HG02642 (cell line): ENCODE measurements around the gene PRR23C.
"Not testable (repeated sequence)": the region's sequence is repeated elsewhere in the genome, so short reads cannot be mapped to it uniquely, and the experiment has no call there.

Source experiments
- ATAC-seq: cut with Tn5 transposase; IDR thresholded peaks from one replicate; pipeline ENCODE4 v1.9.1; 2021; ENCODE audit warnings: mild to moderate bottlenecking; ENCODE audit not compliant: unreplicated experiment, poor library complexity

Gene PRR23C

DNA sequence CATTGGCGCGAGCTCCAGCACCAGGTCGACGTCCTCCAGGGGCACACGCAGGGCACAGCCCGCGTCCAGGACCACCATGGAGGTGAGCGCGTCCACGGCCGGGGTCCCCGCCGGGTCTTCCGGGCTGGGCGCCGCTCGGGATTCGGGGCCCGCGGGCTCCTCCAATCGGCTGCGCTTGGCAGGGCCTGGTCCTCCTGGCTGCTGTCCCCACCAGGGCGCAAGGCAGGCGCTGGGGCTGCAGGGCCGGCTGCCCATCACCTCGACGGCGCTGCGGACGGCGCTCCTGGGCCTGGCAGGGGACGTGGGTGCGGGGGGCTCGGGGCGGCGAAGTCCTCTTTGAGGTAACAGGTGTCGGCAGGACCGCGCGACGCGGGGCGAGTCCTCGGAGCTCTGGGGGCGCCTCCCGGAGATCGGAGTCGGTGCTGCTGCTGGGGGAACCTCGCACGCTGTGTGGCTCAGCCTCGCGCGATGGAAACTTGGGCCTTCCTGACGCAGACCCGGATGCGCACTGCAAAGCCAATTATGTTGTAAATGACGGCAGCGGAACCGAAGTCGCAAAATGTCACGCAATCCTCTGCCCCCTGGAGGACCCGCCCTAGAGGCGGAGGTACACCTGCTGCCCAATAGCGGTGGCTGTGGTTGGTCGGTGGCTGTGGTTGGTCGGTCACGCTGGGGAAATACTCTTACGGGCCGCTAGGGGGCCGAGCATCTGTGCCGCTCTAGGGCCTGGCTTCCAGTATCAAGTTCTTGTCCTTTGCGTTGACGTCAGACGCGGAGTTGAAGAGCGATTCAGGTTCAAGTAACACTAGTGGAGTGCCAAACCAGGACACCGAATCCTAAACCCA is at the start of gene PRR23C:
Gene PRR23C, minus strand, starts transcription at position 527 of the 845 bp plus-strand sequence. Its CDS starts 272 bp downstream, at position 255.
- ATAC-seq, result no peak

DNA sequence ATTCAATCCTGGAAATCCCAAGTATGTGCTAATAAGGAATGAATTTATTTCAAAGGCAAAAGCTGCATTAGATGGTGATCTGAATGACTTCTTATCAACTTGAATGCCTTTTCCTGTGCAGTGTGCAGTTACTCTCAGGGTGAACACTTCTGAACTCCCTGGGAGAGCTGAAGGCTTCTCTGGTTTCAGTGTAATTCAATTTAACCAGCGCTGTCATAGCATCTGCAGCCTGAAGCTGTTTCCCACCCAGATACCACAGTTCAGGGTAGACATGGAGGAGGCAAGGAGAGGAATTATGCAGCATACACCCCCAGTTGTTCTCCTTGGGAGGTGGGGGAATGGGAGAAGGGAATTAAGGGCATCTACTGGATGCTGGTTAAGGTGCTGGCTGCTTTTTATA is 49.1 kb upstream of the PRR23C start:
- ATAC-seq, result no peak

- ATAC-seq, result no peak
Measured at GRCh38 chr3:139088462-139089324, 44.0 kb upstream of the PRR23C start.

- no peak for ATAC-seq
Measured at GRCh38 chr3:139087621-139088020, 42.9 kb upstream of the PRR23C start.

- ATAC-seq, result no peak
Measured at GRCh38 chr3:139084176-139084575, 39.5 kb upstream of the PRR23C start.

DNA sequence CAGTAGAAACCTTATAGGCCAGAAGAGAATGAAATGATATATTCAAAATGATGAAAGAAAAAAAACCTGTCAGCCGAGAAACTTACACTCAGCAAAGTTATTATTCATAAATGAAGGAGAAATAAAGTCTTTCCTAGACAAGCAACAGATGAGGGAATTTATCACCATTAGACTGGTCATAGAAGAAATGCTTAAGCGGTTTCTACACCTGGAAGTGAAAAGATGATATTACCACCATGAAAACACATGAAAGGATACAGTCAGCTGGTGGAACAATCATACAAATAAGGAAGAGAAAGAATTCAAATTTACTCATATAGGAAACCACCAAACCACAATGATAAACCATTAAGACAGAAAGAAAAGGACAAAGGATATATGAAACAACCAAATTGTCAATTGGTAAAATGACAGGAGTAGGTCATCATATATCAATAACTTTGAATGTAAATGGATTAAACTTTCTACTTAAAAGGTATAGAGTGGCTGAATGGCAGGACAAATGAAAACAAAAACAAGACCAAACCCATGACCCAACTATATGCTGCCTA is 29.9 kb upstream of the PRR23C start:
- no peak for ATAC-seq

GRCh38 chr3:139062918-139063317 is 18.2 kb upstream of the PRR23C start:
- no peak for ATAC-seq

DNA sequence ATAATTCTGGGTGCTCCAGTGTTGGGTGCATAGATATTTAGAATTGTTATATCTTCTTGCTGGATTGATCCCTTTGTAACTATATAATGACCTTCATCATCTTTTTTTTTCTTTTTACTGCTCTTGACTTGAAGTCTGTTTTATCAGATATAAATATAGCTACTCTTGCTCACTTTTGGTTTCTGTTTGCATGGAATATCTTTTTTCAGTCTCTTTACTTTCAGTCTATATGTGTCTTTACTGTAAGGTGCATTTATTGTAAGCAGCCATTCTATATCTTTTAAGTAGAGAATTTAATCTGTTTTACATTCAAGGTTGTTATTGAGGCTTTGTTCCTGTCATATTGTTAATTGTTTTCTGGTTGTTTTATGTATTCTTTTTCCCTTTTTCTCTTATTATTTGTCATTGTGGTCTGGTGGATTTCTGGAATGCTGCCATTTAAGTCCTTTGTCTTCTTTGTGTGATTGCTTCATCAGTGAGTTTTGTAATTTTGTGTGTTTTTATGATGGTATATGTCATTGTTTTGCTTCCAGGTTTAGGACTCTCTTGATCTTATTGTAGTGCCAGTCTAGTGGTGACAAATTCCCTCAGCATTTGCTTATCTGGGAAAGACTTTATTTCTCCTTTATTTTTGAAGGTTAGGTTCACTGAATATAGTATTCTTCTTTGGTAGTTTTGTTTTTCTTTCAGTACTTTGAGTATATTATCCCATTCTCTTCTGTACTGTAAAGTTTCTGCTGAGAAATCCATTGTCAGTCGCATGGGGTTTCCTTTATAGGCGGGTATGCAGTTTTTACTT is 8.3 kb upstream of the PRR23C start:
- ATAC-seq, result no peak

- no peak for ATAC-seq
Measured at GRCh38 chr3:139043554-139044365, 932 bp downstream of the PRR23C start.

DNA sequence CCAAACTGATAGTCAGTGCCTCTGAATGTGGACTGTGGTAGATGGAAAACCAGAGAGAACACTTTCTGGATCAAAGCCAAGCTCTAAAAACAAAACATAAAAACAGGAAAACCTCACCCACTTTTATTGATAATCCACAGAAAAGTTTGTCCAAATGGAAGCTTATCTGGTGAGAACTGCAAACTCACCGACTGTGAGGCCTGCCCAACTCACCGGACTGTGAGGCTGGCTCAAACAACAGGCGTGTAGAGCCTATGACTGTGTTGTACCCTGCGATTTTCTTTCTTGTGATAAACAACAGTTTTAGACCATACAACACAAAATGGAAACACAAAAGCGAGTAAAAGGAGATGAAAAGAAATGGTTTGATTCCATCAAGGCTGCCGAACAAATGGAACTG is 7.2 kb downstream of the PRR23C start:
- no peak for ATAC-seq

GRCh38 chr3:139032326-139033002 is 12.2 kb downstream of the PRR23C start:
- ATAC-seq, result no peak

DNA sequence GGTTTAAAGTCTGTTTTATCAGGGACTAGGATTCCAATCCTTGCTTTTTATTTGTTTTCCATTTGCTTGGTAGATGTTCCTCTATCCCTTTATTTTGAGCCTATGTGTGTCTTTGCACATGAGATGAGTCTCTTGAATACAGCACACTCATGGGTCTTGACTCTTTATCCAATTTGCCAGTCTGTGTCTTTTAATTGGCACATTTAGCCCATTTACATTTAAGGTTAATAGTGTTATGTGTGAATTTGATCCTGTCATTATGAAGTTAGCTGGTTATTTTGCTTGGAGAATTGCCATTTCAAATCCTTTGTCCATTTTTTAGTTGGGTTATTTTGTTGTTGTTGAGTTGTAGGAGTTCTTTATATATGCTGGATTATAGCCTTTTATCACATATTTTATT is 14.1 kb downstream of the PRR23C start:
- not testable (repeated sequence) for ATAC-seq

- no peak for ATAC-seq
Measured at GRCh38 chr3:139024968-139025367, 19.7 kb downstream of the PRR23C start.

GRCh38 chr3:139020868-139021234 is 23.8 kb downstream of the PRR23C start, which contains the start of gene PRR23B:
Gene PRR23B (minus strand): TSS chr3:139020926. CDS start chr3:139020661, 265 bp downstream.
- ATAC-seq, result no peak

DNA sequence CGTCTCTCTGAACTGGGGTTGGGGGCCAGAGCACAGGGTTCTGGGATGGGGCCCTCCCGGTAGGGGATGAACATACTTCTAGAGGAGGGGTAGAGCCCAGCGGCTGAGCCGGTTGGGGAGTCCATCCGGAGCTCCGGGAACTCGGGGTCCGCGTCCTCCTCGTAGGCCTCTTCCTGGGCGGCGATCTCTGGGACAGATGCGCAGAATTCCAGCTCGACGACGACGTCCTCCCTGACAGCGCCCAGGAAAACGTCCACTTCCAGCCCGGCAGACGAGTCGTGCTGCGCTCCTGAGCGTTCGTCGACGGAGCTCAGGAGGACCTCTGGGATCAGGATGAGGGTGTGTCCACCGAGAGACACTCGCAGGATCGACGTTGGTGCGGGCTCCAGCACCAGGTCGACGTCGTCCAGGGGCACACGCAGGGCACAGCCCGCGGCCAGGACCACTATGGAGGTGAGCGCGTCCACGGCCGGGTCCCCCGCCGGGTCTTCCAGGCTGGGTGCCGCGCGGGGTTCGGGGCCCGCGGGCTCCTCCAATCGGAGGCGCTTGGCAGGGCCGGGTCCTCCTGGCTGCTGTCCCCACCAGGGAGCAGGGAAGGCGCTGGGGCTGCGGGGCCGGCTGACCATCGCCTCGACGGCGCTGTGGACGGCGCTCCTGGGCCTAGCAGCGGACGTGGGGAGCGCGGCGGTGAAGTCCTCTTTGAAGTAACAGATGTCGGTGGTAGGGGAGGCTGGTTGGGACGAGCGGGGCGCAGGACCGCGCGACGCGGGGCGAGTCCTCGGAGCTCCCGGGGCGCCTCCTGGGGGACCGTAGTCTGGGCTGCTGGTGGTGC is 24.4 kb downstream of the PRR23C start:
- no peak for ATAC-seq

GRCh38 chr3:139016430-139017048 is 28.2 kb downstream of the PRR23C start:
- no peak for ATAC-seq

GRCh38 chr3:139006051-139006716 is 38.5 kb downstream of the PRR23C start, which contains the start of gene PRR23A:
Gene PRR23A (minus strand): TSS chr3:139006268. CDS start chr3:139006268, 0 bp downstream.
- ATAC-seq, result no peak
